ENCODE data around the gene OPALIN.

GRCh38 chr10:96406091-96406490, 47.3 kb upstream of the OPALIN start:
- TF ChIP-seq REST (IDR thresholded peaks at IDR 0.05; ENCODE audit: insufficient read depth in 1 of 2, low read depth in 2 of 2, low read length in 2 of 2) (no peak), POLR2AphosphoS5 (IDR thresholded peaks at IDR 0.05; ENCODE audit: low read depth, low read length) (no peak)
